NCI-H1436 (cell line): Measurements from ENCODE around the gene TPCN1.

Source experiments
- DNase-seq: peaks from one replicate; lab custom pipeline; 2025; lab: John Stamatoyannopoulos, UW

Gene TPCN1

GRCh38 chr12:113339540-113339939 is 118.3 kb downstream of the TPCN1 start:
- no peak for DNase-seq

GRCh38 chr12:113340061-113340460 is 118.8 kb downstream of the TPCN1 start:
- no peak for DNase-seq

GRCh38 chr12:113341535-113341934 is 120.3 kb downstream of the TPCN1 start:
- no peak for DNase-seq

- no peak for DNase-seq
Observed at GRCh38 chr12:113345318-113345717, 124.1 kb downstream of the TPCN1 start.

- no peak for DNase-seq
Observed at GRCh38 chr12:113346353-113346752, 125.1 kb downstream of the TPCN1 start.

- no peak for DNase-seq
Observed at GRCh38 chr12:113347107-113347506, 125.8 kb downstream of the TPCN1 start.

GRCh38 chr12:113347892-113348291 is 126.6 kb downstream of the TPCN1 start:
- no peak for DNase-seq
